ENCODE measurements around the gene TMEM140.
"Not testable (repeated sequence)": the region's sequence is repeated elsewhere in the genome, so short reads cannot be mapped to it uniquely, and the experiment has no call there.

The TMEM140 gene

GRCh38 chr7:135195968-135196629 lies 48.2 kb downstream of the TMEM140 start:
- no peak for FAIRE-seq

GRCh38 chr7:135197343-135197742 lies 49.5 kb downstream of the TMEM140 start:
- FAIRE-seq: no peak

- no peak for FAIRE-seq
Observed at GRCh38 chr7:135197906-135198655, 50.2 kb downstream of the TMEM140 start.

GRCh38 chr7:135199439-135199838 lies 51.6 kb downstream of the TMEM140 start:
- FAIRE-seq: no peak

GRCh38 chr7:135200821-135201331 lies 53.0 kb downstream of the TMEM140 start:
- no peak for FAIRE-seq

- no peak for FAIRE-seq
Observed at GRCh38 chr7:135201350-135201749, 53.5 kb downstream of the TMEM140 start.

- no peak for FAIRE-seq
Observed at GRCh38 chr7:135204341-135204749, 56.5 kb downstream of the TMEM140 start.

GRCh38 chr7:135204876-135205275 lies 57.0 kb downstream of the TMEM140 start:
- FAIRE-seq: no peak

GRCh38 chr7:135205850-135206249 lies 58.0 kb downstream of the TMEM140 start:
- FAIRE-seq: no peak

GRCh38 chr7:135206941-135207391 lies 59.1 kb downstream of the TMEM140 start:
- no peak for FAIRE-seq

- FAIRE-seq: no peak
Observed at GRCh38 chr7:135207406-135208101, 59.7 kb downstream of the TMEM140 start.

- FAIRE-seq: no peak
Observed at GRCh38 chr7:135208102-135208793, 60.4 kb downstream of the TMEM140 start.

GRCh38 chr7:135209225-135209834 lies 61.5 kb downstream of the TMEM140 start:
- FAIRE-seq: no peak

GRCh38 chr7:135210888-135211178 lies 63.0 kb downstream of the TMEM140 start:
- no peak for FAIRE-seq

- FAIRE-seq: no peak
Observed at GRCh38 chr7:135211179-135211945, 63.5 kb downstream of the TMEM140 start, which contains the start of gene WDR91. WDR91 (minus strand) TSS chr7:135211526; CDS start chr7:135211502, 24 bp downstream.

- not testable (repeated sequence) for FAIRE-seq
Observed at GRCh38 chr7:135211946-135212685, 64.2 kb downstream of the TMEM140 start.

- FAIRE-seq: no peak
Observed at GRCh38 chr7:135213831-135214230, 66.0 kb downstream of the TMEM140 start.

- no peak for FAIRE-seq
Observed at GRCh38 chr7:135215180-135215579, 67.3 kb downstream of the TMEM140 start.

- no peak for FAIRE-seq
Observed at GRCh38 chr7:135215698-135216097, 67.8 kb downstream of the TMEM140 start.
